Measurements from ENCODE around the gene WDFY3. TPM values are rescaled to one million over a fixed set of nuclear protein-coding genes. Genes with fewer than 3 reads are reported as not detected.
"Not testable (repeated sequence)": the region's sequence is repeated elsewhere in the genome, so short reads cannot be mapped to it uniquely, and the experiment has no call there.

Gene WDFY3
- total and polyA plus RNA-seq, 9 of the 15 experiments (the other 6 are each of a cell fraction or from before 2014, with no cell fraction given): 0.58 to 13.5 (median 9.4) TPM

DNA sequence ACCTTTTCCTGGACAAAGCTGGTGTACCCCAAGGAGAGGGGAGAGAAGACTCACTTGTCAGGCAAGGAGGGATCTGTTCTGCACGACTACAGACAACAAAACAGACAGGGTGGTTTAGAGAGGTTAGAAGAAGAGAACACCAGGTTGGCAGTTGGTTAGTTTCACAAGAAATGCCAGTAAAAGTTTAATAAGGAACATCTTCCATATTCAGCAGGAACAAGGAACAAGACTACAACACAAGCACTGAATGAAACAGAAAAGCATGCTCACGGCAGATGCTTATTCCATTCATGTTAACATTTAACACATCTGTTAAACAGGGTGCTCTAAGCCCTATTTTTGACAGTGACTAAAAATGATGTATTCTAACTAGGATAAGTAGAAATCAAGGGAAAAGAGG is 158.2 kb downstream of the WDFY3 start (continued):
- no peak for TF ChIP-seq SIX5 (IDR thresholded peaks at IDR 0.05; ENCODE audit: borderline replicate concordance in 1 of 2, insufficient read depth in 1 of 2, low read depth in 1 of 2, low read length in 2 of 2)
- no peak for TF ChIP-seq PYGO2 (tag; IDR thresholded peaks at IDR 0.05)
- TF ChIP-seq JUN (IDR thresholded peaks at IDR 0.05; ENCODE audit: borderline replicate concordance, low read depth, low read length): no peak
- no peak for TF ChIP-seq JUN (CRISPR knock-in tag; IDR thresholded peaks at IDR 0.05; ENCODE audit: borderline replicate concordance)
- TF ChIP-seq ETS1 (conservative IDR thresholded peaks at IDR 0.05; ENCODE audit: control insufficient read depth, low read depth, low read length): no peak
- TF ChIP-seq TAF1 (IDR thresholded peaks at IDR 0.05; ENCODE audit: control insufficient read depth, extremely low read depth, insufficient read depth, low read length, severe bottlenecking): no peak

- in situ Hi-C loops (cut with MboI); intact Hi-C loops (cut with micrococcal nuclease); H3K4me2 ChIP-seq (ENCODE audit: insufficient read depth, low read length); FAIRE-seq; H3K9me1 ChIP-seq (ENCODE audit: control insufficient read depth, insufficient read depth, low read length); H3K9me3 ChIP-seq (replicated peaks; ENCODE audit: control insufficient read depth, insufficient read depth, low read depth, low read length); H2AFZ ChIP-seq (ENCODE audit: low read depth, low read length); DNase-seq (ENCODE audit: extremely low read depth in 1 of 4, low spot score in 3 of 4); CTCF ChIA-PET (ENCODE audit: low intra/inter-chr PET ratio); H4K20me1 ChIP-seq (replicated peaks; ENCODE audit: control insufficient read depth, insufficient read depth, low read length); ATAC-seq; H3K27me3 ChIP-seq (ENCODE audit: control insufficient read depth in 2 of 2, insufficient read depth in 2 of 2, low read length in 2 of 2); H3K4me1 ChIP-seq (replicated peaks in 1 of 2; ENCODE audit: control insufficient read depth in 2 of 2, insufficient read depth in 2 of 2, low read length in 2 of 2); H3K36me3 ChIP-seq (ENCODE audit: control insufficient read depth, insufficient read depth, low read length); POLR2A ChIA-PET; H3K27ac ChIP-seq (ENCODE audit: extremely low read depth, low read depth, low read length); H3K79me2 ChIP-seq (ENCODE audit: control insufficient read depth, insufficient read depth, low read length); H3K4me3 ChIP-seq; BruUV-seq (replicated peaks); H3K9ac ChIP-seq (ENCODE audit: insufficient read depth in 1 of 2, low read depth in 2 of 2, low read length in 2 of 2): not testable (repeated sequence)
- WGBS (ENCODE audit: insufficient coverage, low coverage, missing lambda C conversion rate): 40% methylated on average over 11 of the region's 11 CpGs
Measured at GRCh38 chr4:84806541-84806940, 159.9 kb downstream of the WDFY3 start.
